GM13977 (cell line): ENCODE data around the gene LRRIQ3.

Experiments used
- DNase-seq: peaks from one replicate; pipeline ENCODE4 v3.0.0; 2012; ENCODE audit warnings: low spot score
- in situ Hi-C: fragments of 300-500 bp; cut with MboI; formaldehyde crosslinking; loops from one replicate; pipeline ENCODE4 v1.12.0; 2022; ENCODE audit warnings: low sequenced_read_pairs, low pct_unique_long_range_greater_than_20kb, mixed read lengths, inconsistent platforms; ENCODE audit not compliant: unreplicated experiment
- TF ChIP-seq, protein P1 (sequence below): IDR thresholded peaks from 2 replicates; pipeline ENCODE4 v1.5.1; 2012; ENCODE audit warnings: mild to moderate bottlenecking, control low read depth; ENCODE audit not compliant: insufficient read depth; ENCODE audit errors: extremely low read depth, missing control alignments

Gene LRRIQ3

DNA sequence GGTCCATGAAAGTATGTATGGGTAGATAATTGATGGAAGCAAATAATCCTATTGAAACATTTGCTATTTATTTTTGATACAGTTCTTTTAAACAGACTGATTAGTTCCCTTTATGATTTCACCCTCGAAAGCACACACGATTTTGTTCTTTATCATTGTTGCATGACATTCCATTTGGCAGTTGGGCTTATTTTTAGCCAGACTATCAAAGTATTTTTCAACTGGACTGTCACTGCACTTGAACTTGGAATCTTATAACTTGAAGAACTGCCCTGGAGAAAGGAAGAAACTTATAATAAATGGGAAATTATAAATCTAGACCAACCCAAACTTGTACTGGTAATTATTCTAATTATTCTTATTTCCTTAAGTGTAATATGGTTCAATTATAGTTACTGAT lies 37.2 kb upstream of the LRRIQ3 start, which contains the start of gene TNNI3K:
Gene TNNI3K, plus strand, starts transcription at position 235 of the 400 bp plus-strand sequence. Its CDS starts 65 bp downstream, at position 300.
- DNase-seq, result no peak
- TF ChIP-seq, protein P1, sequence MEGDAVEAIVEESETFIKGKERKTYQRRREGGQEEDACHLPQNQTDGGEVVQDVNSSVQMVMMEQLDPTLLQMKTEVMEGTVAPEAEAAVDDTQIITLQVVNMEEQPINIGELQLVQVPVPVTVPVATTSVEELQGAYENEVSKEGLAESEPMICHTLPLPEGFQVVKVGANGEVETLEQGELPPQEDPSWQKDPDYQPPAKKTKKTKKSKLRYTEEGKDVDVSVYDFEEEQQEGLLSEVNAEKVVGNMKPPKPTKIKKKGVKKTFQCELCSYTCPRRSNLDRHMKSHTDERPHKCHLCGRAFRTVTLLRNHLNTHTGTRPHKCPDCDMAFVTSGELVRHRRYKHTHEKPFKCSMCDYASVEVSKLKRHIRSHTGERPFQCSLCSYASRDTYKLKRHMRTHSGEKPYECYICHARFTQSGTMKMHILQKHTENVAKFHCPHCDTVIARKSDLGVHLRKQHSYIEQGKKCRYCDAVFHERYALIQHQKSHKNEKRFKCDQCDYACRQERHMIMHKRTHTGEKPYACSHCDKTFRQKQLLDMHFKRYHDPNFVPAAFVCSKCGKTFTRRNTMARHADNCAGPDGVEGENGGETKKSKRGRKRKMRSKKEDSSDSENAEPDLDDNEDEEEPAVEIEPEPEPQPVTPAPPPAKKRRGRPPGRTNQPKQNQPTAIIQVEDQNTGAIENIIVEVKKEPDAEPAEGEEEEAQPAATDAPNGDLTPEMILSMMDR, result no peak
- in situ Hi-C loops, result no loop called here

DNA sequence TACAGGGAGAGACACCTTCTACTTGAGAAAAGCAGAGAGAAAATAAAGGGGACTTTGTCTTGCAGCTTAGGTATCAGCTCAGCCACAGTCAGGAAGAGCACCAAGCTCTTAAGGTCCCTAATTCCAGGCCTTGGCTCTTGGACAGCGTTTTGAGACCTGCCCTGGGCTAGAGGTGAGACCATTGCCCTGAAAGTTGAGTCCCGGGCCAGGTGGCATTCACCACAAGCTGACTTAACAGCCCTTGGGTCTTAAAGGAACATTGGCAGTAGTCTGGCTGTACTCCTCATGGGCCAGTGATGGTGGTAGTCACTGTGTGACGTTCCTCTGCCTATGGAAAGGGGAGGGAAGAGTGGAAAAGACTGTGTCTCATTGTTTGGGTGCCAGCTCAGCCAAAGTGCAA lies 25.5 kb upstream of the LRRIQ3 start:
- DNase-seq, result no peak
- in situ Hi-C loops, result no loop called here
- TF ChIP-seq, protein P1, result no peak

DNA sequence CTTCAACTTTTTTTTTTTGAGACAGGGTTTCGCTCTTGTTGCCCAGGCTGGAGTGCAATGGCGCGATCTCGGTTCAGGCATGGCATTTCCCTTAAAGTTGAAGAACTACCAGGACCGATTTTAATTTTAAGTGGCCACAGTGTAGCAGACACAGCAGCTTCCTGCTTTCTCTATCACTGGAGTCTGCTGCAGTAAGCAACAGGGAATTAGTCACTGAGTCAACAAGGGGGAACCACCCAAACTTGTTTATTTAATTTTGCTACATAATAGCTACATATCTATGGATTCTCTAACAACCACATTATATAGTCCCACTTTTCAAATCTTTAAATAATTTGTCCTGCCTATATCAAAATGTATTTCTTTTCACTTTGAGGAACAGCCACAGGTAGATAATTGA lies 24.7 kb upstream of the LRRIQ3 start:
- no peak for DNase-seq
- in situ Hi-C loops, result no loop called here

DNA sequence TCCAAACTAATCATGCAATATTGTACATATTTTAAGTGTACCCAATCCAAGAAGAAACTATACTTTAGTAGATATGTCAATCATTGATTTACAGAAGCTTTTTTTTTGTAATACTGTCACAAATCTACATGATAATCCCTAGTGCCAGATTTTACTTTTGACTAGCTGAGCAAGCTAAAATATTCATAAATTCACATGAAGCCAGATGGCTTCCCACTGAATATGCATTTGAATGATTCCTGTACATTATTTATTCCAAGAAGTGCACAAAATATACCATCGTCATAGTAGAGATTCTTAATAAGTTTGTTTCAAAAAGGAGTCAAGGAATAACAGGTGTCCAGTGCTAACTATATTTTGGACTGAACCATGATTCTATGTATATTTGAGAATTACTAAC lies 17.3 kb upstream of the LRRIQ3 start:
- in situ Hi-C loops, result no loop called here
- TF ChIP-seq, protein P1, result no peak

More for the DNA sequence above, 24.7 kb upstream of the LRRIQ3 start:
- TF ChIP-seq, protein P1, result no peak

DNA sequence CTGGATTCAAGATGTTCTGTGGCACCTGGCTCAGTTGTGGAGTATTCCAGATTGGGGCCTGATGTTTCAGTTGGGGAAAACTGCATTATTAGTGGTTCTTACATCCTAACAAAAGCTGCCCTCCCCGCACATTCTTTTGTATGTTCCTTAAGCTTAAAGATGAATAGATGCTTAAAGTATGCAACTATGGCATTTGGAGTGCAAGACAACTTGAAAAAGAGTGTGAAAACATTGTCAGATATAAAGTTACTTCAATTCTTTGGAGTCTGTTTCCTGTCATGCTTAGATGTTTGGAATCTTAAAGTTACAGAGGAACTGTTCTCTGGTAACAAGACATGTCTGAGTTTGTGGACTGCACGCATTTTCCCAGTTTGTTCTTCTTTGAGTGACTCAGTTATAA lies 7.3 kb upstream of the LRRIQ3 start:
- TF ChIP-seq, protein P1, result no peak
- in situ Hi-C loops, result no loop called here
- no peak for DNase-seq

More for the DNA sequence above, 17.3 kb upstream of the LRRIQ3 start:
- DNase-seq, result no peak

DNA sequence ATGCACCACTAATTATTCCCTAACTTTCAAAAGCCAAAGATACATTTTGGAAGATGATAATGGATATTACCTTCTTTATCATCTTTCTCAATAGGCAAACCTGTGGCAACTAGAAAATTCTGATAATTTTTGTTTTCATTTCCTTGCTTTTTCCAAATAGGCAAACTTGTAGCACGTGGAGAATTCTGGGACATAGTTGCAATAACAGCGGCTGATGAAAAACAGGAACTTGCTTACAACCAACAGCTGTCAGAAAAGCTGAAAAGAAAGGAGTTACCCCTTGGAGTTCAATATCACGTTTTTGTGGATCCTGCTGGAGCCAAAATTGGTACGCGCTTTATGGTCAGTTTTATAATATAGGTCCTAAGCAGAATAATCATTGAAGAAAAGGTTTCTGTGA lies 1.5 kb upstream of the LRRIQ3 start:
- in situ Hi-C loops, result no loop called here
- TF ChIP-seq, protein P1, result no peak
- DNase-seq, result no peak

DNA sequence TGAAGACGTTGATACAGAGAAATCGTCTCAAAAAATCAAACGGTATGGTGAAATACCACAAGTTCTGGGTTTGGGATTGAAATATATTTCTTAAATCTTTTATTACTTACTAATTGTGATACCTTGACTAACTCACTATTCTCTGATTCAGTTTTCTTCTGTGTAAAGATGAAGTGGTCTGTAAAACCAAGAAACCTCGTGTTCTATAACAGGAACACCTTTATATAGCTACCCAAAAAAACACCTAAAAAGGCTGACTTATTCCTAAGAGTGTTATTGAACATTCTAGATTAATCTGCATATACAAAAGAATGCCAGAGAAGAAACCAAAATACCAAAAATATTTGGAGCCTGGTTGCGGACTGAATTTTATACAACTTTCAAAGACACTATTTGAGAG lies 721 bp downstream of the LRRIQ3 start:
- in situ Hi-C loops, result no loop called here
- TF ChIP-seq, protein P1, result no peak

More for the DNA sequence above, 721 bp downstream of the LRRIQ3 start:
- no peak for DNase-seq
